CD1c-positive myeloid dendritic cell (primary cell): ENCODE data around the gene RAPGEF1.
A peak's percentile ranks its signal among the peaks of the same experiment; 100 is the strongest.
"Not testable (repeated sequence)": the region's sequence is repeated elsewhere in the genome, so short reads cannot be mapped to it uniquely, and the experiment has no call there.

ENCODE experiments used
- DNase-seq: peaks from one replicate; pipeline ENCODE4 v3.0.0-alpha.2; 2016; ENCODE audit errors: extremely low spot score

Gene RAPGEF1

GRCh38 chr9:131565369-131565768 is 174.5 kb downstream of the RAPGEF1 start:
- DNase-seq, result no peak

DNA sequence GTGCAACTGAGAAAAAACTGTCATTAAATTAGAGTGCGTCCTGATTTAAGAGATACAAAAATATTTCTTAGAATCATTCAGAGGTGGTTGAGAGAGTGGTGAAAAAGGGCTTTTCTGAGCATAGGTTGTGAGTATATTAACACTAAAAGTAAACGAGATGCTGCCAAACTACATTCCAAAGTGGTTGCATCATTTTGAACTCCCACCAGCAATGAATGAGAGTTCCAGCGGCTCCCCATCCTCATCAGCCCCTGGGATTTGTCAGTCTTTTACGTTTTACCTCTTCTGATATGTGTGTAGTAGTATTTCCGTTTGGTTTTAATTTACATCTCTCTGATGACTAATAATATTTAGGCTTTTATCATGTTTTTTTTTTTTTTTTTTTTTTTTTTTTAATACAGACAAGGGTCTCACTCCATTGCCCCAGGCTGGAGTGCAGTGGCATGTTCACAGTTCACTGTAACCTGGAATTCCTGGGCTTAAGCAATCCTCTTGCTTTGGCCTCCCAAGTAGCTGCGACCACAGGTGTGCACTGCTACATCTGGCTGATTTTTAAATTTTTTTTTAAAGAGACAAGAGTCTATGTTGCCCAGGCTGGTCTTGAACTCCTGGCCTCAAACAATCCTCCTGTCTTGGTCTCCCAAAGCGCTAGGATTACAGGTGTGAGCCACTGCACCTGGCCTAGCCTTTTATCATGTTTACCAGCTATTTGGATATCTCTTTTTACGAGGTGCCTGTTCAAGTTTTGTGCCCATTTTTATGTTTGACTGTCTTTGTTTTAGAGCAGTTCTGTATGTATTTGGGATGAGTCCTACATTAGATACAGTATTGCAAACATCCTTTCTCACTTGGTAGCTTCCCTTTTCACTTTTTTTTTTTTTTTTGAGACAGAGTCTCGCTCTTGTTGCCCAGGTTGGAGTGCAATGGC is 177.6 kb downstream of the RAPGEF1 start:
- DNase-seq, result no peak

DNA sequence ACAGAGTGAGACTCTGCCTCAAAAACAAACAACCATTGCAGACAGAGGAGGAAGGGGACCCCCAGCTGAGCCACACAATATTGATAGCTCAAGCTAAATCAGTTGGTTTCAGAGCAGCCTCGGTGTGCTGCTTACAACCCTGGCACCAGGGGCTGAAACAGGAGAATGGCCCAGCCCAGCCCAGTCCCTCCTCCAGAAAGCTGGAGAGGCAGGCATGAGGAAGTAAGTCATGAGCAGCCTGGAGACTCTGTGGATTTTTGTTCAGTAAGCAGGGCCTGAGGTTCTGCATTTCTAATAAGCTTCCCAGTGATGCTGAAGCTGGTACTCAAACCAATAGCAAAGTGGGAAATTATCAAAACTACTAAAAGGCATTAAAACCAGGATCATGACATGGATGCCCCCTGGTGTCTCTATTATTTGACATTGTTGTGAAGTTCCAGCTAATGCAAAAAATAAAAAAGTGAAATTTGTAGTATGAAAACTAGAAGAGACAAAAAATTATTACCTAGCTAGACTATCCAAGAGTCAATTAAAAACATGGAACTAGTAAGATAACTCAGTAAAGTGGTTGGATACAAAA is 180.4 kb downstream of the RAPGEF1 start:
- peak; percentile 59 for DNase-seq

- DNase-seq, result no peak
These were observed 181.9 kb downstream of the RAPGEF1 start for GRCh38 chr9:131557855-131558548.

GRCh38 chr9:131555841-131556673 is 183.8 kb downstream of the RAPGEF1 start:
- DNase-seq, result no peak

GRCh38 chr9:131554843-131555351 is 185.0 kb downstream of the RAPGEF1 start:
- no peak for DNase-seq

DNA sequence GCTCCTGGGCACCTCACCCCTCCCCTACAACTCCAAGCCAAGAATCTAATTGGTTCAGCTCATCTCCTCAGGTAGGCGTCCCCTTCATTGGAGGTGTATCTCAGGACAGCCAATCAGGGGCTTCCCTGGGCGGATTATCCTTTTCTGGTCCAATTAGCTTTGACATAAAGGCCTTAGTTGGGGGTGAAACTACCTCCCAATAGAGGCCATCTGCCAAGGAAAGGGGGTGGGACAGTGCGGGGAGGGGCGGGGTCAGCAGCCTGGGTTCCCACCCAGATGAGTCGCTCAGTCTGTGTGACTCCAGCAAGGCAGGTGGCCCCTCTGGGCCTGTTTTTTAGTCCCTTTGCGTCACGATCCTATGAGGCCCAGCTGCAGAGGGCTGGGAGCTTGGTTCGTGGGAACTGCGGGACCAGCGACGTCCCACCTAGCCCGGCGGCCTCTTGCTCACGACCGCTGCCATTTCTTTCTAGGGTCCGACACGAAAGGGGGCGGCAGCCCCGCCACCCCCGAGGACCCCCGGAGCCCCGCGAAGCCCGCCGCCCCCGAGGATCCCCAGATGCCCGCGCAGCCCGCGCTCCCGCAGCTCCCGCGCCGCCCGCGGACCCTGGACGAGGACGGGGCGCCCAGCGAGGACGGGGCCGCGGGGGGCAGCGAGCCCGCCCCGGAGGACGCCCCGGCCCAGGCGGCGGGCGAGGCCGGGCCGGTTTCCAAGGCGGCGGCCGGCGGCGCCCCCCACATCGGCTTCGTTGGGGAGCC is 185.6 kb downstream of the RAPGEF1 start:
- no peak for DNase-seq

DNA sequence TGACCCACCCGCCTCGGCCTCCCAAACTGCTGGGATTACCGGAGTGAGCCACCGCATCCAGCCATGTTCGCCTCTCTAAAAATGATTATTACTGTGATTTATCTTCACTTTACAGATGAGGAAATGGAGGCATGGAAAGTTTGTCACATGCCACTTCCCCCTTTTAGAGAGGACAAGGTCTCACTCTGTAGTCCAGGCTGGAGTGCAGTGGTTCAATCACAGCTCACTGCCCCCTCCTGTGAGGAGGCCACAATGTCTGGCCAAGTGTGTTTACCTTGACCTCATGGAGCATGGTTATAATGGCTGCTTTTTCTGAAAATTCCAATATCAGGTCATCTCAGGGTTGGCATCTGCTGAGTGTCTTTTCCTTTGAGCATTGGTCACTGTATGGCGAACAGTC is 187.8 kb downstream of the RAPGEF1 start:
- no peak for DNase-seq

DNA sequence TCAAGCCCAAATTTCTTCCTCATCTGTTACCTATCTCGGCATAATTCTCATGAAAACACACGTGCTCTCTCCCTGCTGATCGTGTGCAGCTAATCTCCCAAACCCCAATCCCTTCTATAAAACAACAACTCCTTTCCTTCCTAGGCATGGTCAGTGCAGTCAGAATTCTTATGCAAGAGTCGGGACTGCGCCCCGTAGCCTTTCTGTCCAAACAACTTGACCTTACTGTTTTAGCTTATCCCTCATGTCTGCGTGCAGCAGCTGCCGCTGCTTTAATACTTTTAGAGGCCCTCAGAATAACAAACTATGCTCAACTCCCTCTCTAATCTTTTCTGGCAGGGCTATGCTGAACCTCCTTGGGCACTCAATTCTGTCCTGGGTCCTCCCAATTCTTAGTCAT is 189.4 kb downstream of the RAPGEF1 start:
- not testable (repeated sequence) for DNase-seq

GRCh38 chr9:131549186-131549585 is 190.7 kb downstream of the RAPGEF1 start:
- not testable (repeated sequence) for DNase-seq

- DNase-seq, result peak; percentile 33
These were observed 193.4 kb downstream of the RAPGEF1 start for GRCh38 chr9:131546336-131547084.

DNA sequence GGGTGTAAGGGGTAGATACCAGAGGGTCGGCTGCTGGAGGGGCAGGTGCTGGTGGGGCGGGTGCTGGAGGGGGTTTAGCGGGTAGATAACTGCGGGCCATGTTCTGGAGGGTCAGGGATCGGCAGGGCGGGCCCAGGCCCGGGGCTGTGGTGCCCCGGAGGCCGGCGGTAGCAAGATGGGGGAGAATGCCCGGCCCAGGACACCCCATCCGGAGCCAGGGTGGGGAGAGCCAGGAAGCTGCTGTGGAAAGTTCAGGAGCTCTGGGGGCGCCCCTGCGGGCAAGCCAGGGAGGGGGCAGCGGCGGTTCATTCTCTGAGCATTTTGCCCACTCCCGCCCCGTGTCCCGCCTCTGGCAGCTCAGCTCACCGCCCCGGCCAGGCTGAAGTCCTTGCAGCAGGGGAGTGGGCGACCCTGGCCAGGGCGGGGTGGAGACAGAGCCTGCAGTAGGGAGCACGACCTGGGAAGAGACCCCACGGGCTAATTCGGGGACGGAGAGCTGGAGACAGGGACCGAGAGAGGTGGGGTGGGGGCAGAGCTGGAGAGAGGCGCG is 194.0 kb downstream of the RAPGEF1 start:
- no peak for DNase-seq

DNA sequence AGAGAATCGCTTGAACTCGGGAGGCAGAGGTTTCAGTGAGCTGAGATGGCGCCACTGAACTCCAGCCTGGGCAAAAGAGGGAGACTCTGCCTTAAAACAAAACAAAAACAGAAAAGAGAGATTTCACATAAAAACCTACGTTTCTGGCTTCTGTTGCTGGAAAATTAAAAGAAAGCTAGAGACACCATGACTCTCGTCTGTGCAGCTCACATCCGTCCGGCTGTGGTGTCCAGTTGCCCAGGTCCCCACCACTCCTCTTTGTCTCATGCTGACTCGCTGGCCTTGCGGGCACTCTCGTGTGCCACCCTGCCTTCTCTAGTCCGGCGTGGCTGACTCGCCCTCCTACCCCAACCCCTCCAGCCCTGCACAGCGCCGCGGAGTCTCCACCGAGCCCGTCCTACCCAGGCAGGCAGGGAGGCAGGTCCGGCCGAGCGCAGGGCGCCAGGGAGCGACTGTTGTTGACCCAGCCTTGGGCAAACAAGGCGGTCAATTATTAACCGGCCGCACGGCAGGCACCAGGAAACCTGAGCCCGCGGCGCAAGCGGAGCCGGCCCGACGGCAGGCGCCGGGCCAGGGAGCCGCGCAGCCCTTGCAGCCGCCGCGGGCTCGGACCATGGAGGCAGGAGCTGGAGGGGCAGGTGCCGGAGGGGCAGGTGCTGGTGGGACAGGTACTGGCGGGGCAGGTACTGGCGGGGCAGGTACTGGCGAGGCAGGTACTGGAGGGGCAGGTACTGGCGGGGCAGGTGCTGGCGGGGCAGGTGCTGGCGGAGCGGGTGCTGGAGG is 194.7 kb downstream of the RAPGEF1 start, which contains the start of gene PRRT1B:
PRRT1B (plus strand) TSS at position 521 of the 783 bp plus-strand sequence; CDS start at position 614, 93 bp downstream.
- DNase-seq, result no peak

GRCh38 chr9:131543141-131543540 is 196.7 kb downstream of the RAPGEF1 start:
- no peak for DNase-seq

DNA sequence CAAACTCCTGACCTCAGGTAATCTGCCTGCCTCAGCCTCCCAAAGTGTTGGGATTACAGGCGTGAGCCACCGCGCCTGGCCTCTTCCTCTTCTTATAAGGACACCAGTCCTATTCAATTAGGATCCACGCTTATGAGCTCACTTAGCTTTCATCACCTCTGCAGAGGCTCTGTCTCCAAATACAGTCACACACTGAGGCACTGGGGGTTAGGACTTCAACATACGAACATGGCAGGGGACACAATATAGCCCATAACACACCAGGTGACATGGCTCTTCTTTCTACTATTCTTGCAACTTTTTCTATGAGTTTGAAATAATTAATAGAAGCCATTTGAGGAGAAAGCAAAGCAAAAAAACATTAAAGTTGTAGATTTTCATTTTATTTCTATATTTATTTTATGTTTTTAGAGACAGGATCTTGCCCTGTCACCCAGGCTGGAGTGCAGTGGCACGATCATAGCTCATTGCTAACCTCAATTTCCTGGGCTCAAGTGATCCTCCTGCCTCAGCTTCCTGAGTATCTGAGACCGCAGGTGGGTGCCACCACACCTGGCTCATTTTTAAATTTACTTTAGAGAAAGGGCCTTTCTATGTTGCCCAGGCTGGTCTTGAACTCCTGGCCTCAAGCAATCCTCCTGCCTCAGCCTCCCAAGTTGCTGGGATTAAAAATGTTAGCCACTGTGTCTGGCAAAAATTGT is 200.5 kb downstream of the RAPGEF1 start:
- DNase-seq, result no peak

GRCh38 chr9:131537946-131538345 is 201.9 kb downstream of the RAPGEF1 start:
- DNase-seq, result no peak

DNA sequence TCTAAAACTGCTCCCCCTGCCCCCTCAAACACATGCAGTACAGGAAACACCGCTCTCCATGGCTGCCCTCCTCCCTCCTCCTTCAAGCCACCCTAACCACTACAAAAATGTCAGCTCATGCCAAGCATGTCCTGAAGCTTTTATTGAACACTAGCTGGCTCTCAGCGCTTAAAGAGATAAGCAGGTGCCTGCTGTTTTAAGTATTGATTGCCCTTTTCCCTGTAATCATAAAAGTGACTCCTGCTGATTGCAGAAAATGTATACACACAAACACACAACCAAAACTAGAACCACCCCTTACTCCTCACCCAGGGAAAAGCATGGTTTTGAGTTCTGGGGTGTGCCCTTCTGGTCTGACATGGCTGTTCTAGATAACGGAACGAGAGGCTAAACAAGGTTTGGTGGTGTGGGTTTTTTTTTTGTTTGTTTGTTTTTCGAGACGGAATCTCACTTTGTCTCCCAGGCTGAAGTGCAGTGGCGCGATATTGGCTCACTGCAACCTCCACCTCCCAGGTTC is 205.1 kb downstream of the RAPGEF1 start:
- DNase-seq, result no peak
